GM21447 (cell line): ENCODE measurements around the gene PIEZO2.
"Not testable (repeated sequence)": the region's sequence is repeated elsewhere in the genome, so short reads cannot be mapped to it uniquely, and the experiment has no call there.

Source experiments
- ATAC-seq: cut with Tn5 transposase; IDR thresholded peaks from one replicate; pipeline ENCODE4 v1.9.1; 2021; ENCODE audit not compliant: unreplicated experiment

The PIEZO2 gene

DNA sequence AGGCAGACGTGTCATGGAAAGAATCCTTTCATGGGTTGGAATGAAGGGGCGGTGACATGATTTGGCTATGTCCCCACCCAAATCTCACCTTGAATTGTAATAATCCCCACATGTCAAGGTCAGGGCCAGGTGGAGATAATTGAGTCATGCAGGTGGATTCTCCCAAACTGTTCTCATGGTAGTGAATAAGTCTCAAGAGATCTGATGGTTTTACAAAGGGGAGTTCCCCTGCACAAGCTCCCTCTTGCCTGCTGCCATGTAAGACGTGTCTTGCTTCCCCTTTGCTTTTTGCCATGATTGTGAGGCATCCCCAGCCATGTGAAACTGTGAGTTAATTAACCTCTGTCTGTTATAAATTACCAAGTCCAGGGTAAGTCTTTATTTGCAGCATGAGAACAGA is 215.7 kb downstream of the PIEZO2 start:
- ATAC-seq = not testable (repeated sequence)

DNA sequence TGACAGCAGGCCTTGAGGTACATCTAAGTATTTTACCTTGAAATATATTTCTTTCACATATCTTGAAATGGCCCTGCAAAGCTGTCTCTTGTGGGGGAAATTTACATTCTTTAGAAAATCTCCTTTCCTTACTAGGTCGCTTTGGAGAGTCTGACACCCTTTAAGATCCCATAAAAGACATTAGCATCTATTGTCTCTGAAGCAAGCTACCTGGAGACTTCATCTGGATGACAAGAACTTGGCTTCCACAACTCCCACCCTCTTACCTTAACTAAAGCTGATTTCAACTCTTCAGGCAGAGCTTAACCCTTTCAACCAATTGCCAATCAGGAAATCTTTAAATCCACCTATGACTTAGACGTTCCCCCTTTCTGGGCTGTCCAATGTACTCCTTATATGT is 219.3 kb downstream of the PIEZO2 start:
- ATAC-seq = no peak

DNA sequence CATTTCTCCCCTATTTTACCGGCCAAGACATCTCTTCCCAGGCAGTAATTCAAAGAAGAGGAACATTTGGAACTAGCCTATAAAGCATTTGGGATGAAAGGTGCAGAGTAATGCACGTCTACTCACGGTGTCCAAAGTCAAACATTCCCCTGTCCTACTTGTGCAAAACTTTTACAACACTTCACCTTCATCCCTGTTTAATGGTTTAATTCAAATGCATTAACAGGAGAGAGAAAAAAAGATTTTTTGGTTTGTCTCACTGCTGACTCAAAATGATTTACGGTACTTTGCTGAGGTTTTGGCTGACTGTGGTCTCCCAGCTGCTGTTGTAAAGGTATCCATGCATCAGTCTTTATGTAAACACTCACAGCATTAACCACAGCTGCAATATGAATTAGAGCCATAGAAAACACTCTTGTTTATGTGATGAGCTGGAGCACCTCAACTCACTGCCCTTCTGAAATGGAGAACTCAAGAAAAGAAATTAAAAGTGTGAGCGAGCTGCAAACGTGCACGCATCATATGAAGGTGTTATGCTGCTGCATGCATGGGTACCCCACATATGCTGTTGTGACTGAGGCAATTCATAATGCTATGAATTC is 220.5 kb downstream of the PIEZO2 start:
- ATAC-seq = no peak

DNA sequence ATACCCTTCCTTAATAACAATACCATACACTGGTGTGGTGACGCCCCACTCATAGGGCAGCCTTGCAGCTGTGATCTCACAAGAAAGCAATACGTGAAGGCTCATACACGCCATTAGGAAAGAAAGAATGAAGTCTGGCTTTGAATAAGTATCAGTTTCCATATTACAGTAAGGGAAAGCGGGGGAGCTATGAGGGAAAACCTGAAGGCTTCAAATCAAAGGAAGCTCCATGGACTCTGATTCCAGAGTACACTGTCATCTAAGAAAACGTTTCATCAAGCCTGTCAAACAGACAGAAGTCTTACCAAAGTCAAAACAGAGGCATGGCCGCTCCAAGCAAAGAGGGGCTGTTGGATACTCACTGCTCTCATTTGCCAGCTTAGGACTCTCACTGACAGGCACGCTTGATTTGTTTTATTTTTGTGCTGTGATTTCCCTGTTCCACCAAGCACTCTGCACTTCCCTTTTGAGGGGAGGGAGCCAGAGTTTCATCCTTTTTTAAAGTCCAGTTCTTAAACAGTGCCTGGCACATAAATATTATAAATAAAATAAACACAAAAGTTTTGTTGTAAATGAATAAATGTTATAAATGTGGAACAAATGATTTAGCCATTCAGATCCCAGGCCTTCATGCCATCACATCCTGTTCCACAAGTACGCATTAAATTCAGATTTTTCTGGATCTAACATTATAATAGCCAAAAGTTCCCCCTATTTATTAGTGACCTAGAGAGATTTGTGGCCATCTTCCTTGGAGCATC is 221.2 kb downstream of the PIEZO2 start:
- peak; percentile 52 for ATAC-seq

DNA sequence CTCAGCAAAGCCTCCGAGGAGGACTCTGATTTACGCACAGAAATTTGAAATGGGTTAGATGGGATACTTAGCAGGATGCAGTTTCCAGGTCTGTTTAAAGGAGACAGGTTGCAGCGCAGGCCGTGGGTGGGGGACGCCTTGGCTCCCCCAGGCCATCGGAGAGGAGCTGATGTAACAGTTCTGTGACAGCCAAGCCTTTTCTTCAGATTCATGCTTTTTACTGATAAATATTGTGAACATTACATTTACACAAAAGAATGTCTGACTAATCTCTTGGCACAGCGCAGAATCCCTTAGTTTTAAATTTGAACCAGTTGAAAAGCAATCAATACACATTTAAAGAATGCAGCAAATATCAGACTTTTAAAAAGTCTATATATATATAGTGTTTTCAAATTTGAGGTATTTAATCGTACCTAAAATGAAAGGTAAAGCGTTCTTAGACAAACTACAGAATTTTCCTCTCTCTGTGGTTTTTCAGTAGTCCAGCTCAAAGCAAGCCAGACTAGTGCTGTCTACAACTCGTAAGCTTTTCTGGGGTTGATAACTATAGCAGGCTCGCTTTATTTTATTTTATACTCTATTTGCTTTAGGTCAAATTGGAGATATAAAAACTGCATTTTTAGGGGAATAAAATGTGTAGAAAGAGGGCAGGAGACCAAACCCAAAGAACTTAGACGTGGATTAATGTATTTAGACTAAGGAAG is 221.9 kb downstream of the PIEZO2 start:
- ATAC-seq = no peak

DNA sequence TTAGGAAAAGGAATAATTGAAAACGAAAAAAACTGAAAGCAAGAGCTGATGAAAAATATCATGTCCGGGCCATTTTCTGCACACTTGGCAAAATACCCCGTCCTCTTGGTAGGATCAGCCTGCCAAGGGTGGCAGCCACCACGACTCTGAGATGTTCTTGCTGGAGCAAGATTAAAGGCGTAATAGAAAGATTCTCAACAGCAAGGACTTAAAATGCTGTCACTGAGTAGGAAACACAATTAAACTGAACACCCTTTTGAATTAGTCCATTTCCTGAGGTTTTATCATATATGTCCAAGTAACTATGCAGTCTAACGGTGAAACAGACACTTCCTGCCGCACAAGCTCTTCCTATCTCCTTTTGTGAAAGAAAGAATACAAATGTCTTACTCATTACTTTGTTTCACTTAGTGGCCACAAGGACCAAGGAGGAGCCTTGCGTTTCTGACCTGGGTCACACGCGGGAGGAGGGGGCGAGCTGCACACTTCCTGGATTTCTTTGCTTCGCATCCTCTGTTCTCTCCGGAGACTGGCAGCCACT is 222.7 kb downstream of the PIEZO2 start:
- ATAC-seq = no peak

DNA sequence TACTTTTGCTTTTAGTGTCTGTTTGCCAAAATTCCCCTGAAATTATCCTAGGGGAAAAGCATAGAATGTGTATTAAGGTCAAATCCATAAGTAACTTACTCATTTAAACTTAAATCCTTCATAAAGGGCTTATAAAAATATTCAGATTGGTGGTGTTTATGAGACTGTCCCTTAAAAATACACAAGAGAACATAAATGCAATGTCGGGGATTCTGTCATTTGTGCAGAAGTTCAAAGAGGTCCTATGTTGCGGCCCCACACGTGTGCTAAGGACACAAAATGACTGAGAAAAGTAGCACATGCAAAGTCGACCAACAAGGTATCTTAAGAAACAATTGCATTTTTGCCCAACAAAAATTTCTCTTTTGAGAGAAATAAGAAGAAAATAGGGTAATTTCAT is 225.1 kb downstream of the PIEZO2 start:
- ATAC-seq = no peak

DNA sequence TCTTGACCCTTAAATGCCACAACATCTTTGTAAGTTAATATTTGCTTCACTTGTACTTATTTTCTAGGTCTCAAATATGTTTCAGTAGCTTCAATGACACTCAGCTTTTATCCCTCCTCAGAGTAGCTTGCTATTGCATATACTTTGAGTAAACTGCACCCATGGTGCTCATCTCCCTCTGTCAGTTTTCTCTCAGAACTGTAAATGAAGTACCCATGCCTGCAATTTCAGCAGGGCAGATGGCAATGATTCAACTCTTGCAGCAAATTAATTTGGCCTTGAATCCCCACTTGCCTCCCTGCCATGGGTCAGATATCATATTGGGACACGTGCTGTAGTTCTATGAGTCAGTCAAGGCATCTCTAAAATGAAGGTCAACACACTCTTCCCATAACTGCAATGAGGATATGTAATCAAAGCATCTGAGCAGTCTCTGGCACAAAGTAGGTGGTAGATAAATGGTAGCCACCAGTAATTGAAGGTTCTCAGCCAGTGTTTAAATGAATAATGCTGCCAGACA is 225.8 kb downstream of the PIEZO2 start:
- ATAC-seq = no peak

DNA sequence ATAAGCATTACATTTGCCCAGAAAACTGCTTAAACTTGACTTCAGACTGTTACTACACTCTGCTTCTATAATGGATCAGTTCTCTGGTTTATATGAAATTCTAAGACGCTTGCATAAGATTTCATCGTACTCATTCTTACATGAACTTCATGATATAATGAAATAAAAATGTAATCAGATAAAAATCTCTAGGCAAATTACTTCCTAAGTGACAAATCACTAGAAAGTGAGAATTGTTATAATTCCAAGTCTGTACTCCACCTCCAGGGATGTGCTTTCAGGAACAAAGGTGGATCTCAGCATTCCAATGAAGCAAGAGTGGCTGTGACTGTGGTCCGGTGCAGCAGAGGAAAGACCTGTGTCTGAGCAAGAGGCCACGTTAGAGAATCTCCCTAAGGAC is 226.2 kb downstream of the PIEZO2 start:
- no peak for ATAC-seq

DNA sequence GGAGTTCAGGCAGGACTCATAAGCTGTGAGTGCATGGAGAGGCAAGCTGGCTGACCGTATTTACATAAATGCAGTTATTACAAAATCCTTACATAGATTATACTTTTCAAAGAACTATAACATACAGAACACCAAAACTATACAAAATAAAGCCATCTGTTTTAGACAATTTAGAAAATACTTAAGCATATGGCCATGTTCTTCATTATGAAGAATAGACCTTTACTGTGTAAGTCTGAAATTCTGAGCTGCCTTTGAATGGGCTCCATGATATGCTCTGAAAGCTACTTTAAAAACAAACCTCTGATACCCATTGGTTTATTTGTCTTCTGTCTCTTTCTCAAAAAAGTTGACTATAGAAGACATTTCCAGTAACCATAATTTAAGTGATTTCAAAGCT is 226.7 kb downstream of the PIEZO2 start:
- not testable (repeated sequence) for ATAC-seq

DNA sequence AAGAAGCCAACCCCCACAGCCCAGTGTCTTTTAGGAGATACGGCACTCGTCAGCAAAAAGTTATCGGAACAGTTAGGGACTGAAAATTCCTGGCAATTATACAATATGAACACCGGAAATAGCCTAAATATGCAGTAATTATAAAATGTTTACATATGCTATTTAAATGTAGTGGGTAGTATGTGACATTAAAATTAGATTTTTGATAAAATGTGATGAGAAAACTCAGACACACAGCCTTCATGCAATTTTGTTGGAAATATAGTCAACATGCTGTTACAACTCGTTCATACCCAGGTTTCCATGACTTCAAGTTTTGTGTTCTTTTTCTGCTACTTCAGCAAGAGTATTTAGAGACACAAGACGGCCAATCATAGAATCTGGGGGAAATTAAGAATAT is 229.1 kb downstream of the PIEZO2 start:
- not testable (repeated sequence) for ATAC-seq

DNA sequence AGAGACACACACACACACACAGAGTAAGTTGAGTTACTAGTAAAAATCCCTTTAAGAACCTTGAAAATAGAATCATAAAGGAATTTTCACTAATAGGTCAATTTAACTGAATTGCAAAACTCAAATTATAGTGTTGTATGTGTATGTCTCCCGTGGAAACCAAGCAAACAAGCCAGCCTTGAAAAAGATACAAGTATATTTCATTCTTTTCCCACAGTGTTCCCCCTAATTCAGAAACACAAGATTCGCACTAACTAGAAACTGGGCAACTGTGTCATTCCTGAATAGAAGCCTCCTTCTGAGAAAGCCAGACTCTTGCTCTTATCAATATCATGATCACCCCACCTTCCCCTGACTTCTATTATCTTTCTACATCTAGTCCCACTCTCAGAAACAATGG is 229.5 kb downstream of the PIEZO2 start:
- no peak for ATAC-seq

DNA sequence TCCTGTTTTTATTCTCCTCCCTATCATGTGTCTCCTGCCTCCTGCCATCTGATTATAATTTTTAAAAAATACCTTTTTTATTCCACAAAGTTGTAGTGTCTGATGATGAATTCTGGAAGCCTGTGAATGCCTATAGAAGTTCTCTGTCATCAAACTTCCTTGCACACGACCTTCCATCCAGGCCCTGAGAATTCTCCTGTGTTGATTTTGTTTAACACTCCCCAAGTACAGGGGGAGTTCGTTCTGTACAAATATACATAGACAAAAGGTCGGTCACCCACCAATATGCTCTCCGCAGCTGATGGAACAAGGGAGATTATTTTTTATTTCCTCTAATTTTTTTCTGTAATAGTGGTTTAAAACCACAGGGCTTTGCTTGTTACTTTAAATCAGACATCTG is 232.5 kb downstream of the PIEZO2 start:
- no peak for ATAC-seq

DNA sequence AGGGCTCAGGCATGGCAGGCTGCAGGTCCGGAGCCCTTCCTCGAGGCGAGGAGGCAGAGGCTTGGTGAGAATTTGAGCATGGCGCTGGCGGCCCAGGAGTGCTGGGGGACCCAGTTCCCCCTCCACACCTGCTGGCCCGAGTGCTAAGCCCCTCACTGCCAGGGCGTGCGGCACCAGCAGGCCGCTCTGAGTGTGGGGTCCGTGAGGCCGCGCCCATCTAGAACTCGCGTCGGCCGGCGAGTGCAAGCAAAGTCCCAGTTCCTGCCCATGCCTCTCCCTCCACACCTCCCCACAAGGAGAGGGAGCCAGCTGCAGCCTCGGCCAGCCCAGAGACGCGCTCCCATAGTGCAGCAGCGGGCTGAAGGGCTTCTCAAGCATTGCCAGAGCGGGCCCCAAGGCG is 233.0 kb downstream of the PIEZO2 start:
- no peak for ATAC-seq

DNA sequence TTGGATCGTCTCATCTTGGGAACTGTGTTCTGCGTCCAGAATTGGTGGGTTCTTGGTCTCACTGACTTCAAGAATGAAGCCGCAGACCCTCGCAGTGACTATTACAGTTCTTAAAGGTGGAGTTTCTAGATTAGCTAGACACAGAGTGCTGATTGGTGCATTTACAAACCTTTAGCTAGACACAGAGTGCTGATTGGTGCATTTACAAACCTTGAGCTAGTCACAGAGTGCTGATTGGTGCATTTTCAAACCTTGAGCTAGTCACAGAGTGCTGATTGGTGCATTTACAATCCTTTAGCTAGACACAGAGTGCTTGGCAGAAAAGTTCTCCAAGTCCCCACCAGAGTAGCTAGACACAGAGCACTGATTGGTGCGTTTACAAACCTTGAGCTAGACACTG is 233.6 kb downstream of the PIEZO2 start:
- ATAC-seq = not testable (repeated sequence)

DNA sequence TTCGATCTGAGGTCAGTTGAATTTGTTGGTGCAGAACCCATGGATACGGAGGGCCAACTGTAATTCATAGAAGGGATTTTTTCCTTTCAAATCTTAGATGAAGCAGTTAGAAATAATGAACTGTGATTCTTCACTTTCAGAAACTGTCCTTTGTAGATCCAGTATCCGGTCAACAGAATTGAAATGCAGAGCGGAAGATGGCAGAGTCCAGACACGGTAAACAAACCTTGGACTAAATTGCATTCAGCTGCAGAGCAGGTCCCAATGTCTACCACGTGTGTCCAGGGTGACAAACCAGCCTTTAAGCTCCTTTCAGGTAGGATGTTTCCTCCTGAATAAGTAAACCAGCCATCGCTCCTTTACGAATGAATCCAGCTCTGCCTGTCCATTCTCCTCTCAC is 234.8 kb downstream of the PIEZO2 start:
- not testable (repeated sequence) for ATAC-seq

DNA sequence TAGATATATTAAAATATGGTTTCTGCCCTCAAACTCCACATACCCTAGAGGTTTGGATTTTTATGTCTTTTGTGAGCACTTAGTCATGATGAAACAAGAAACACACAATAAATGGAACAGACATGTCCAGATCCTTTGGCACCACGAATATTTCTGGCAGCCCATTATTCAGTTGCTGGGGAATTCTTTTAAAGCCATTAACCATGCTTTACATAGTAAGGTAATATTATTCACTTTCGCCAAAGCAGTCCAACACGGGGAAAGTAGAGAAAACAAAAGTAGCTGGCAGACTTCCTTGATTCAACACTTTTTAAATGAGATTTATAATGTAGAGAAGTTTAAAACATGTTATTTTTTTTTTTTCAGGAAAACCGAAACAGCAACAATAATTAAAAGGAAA is 235.4 kb downstream of the PIEZO2 start:
- ATAC-seq = no peak

DNA sequence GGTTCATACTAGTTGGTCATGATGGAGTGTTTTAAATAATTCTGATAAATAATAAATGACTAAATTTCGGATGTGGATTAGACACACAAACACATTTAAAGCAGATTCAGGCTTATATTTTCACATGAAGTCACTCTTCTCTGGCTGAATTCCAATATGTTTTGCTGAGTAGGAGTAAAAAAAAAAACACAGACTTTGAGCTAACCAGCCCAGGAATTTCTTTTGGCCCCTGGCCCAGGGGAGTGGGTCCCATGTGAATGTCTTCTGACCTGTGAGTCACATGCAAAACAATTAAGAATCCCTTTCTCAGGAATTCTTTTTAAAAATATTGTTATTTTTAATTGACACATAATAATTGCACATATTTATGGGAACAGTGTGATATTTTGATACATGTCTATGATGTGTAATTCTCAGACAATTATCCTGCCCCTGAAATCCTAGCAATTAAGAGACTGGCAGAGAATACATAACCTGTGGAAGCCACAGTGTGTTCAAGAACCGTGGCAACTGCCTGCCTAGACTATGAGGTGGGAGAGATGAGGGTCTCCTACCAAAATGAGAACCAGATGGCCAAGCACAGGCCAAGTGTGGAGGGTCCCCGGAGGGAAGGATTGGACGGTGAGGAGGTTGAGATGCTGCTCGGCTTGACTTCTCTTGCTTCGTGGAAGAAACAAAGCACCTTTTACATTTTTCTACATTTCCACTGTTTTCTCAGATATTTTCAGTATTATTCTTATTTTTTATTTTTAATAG is 236.4 kb downstream of the PIEZO2 start:
- no peak for ATAC-seq

DNA sequence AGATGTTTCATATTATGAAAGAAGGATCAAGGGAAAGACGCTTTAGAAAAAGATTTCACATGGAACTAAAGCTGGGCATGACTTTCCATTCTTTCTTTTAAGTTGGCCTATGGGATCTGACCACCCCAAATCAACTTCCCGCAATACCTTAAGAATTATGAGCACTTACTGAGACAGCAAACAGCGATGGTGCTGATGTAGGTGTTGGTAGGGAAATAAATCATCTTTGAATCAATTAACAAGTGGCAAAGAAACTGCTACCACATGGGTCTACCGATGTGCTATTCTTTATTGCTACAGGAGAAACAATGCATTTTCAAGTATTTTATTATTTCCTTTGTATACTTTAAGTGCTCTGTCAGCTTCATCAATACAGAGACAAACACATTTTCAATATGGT is 239.6 kb downstream of the PIEZO2 start:
- ATAC-seq = no peak

DNA sequence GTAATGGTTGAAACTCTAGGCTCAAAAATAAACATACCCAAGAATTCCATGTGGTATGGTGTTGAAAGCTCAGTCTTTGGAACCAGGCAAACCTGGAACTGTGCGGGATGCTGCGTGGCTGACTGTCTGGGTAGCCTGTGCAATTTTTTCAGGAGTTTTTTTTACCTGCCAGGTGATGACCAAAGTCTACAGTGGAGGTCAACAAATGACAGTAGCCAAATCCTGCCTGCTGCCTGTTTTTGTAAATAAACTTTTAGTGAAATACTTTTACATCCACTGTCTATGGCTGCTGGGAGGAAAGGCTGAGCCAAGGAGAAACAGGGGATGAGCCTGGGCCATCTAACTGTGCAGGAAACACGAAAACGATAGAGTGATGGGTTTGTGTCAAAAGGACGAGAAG is 240.6 kb downstream of the PIEZO2 start:
- ATAC-seq = no peak

DNA sequence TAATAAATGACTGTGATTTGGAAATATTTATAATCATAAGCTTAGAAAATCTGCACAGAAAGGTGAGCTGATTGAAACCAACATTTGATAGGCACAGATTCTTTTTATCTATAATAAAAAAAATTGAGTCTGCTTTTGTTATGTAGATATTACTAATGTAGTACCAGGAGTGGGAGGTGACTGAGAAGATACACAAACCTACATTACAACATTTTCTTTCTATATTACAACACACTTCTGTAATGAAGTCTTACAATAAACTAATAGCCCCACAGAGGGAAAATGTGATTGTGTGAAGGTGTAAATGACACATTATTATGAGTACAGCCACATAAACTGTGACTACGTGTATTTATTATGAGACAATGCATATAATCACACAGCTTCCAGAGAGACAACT is 241.6 kb downstream of the PIEZO2 start:
- ATAC-seq = no peak
